HEK293T (cell line): ENCODE measurements around the gene ARHGAP29.

Experiments
- CTCF ChIA-PET: fragments of 350-600 bp; formaldehyde crosslinking; extraction: SDS; loops from one replicate; lab custom pipeline; 2021; ENCODE audit warnings: antibody characterized with exemption, inconsistent platforms; lab: Yijun Ruan, JAX
- POLR2A ChIA-PET: fragments of 350-600 bp; formaldehyde crosslinking; extraction: SDS; loops from one replicate; lab custom pipeline; 2020; ENCODE audit warnings: antibody characterized with exemption, inconsistent platforms; lab: Yijun Ruan, JAX
- DNase-seq: peaks from one replicate; pipeline ENCODE4 v3.0.0; 2012; ENCODE audit warnings: mixed read lengths; ENCODE audit errors: extremely low spot score
- ARNT ChIP-seq: fragments of 450-650 bp; IDR thresholded peaks from 2 replicates; pipeline ENCODE4 v1.6.1; 2017; ENCODE audit warnings: mild to moderate bottlenecking
- BHLHE40 ChIP-seq: fragments of 450-650 bp; IDR thresholded peaks from 2 replicates; pipeline ENCODE4 v1.6.1; 2016; ENCODE audit warnings: mild to moderate bottlenecking, moderate library complexity, borderline replicate concordance
- CTBP1 ChIP-seq: fragments of 450-650 bp; IDR thresholded peaks from 2 replicates; pipeline ENCODE4 v1.6.1; 2016; ENCODE audit warnings: borderline replicate concordance
- ELF4 ChIP-seq: fragments of 450-650 bp; IDR thresholded peaks from 2 replicates; pipeline ENCODE4 v1.6.1; 2017; ENCODE audit warnings: antibody characterized with exemption
- FOXA1 ChIP-seq: fragments of 450-650 bp; IDR thresholded peaks from 2 replicates; pipeline ENCODE4 v1.6.1; 2016; ENCODE audit warnings: mild to moderate bottlenecking
- FOXK2 ChIP-seq: fragments of 450-650 bp; IDR thresholded peaks from 2 replicates; pipeline ENCODE4 v1.6.1; 2016; ENCODE audit warnings: mild to moderate bottlenecking
- FOXM1 ChIP-seq: fragments of 450-650 bp; IDR thresholded peaks from 2 replicates; pipeline ENCODE4 v1.6.1; 2017; ENCODE audit warnings: mild to moderate bottlenecking, borderline replicate concordance
- HDGF ChIP-seq: fragments of 450-650 bp; IDR thresholded peaks from 2 replicates; pipeline ENCODE4 v1.6.1; 2017; ENCODE audit warnings: antibody characterized with exemption, borderline replicate concordance
- L3MBTL2 ChIP-seq: fragments of 450-650 bp; conservative IDR thresholded peaks from 2 replicates; pipeline ENCODE4 v1.6.1; 2016; ENCODE audit warnings: mild to moderate bottlenecking
- LEF1 ChIP-seq: fragments of 450-650 bp; IDR thresholded peaks from 2 replicates; pipeline ENCODE4 v1.6.1; 2017; ENCODE audit warnings: mild to moderate bottlenecking, borderline replicate concordance
- NFRKB ChIP-seq: fragments of 450-650 bp; IDR thresholded peaks from 2 replicates; pipeline ENCODE4 v1.6.1; 2016; ENCODE audit warnings: mild to moderate bottlenecking, moderate library complexity
- SP1 ChIP-seq: fragments of 450-650 bp; IDR thresholded peaks from 2 replicates; pipeline ENCODE4 v1.6.1; 2017
- SUZ12 ChIP-seq: fragments of 450-650 bp; IDR thresholded peaks from 2 replicates; pipeline ENCODE4 v1.6.1; 2016; ENCODE audit warnings: mild to moderate bottlenecking
- TARDBP ChIP-seq: fragments of 450-650 bp; IDR thresholded peaks from 2 replicates; pipeline ENCODE4 v1.6.1; 2016
- ZNF384 ChIP-seq: fragments of 450-650 bp; IDR thresholded peaks from 2 replicates; pipeline ENCODE4 v1.6.1; 2016
- TF ChIP-seq, protein P1 (sequence below): fragments of 450-650 bp; IDR thresholded peaks from 2 replicates; pipeline ENCODE4 v1.6.1; 2016

ARHGAP29 gene

DNA sequence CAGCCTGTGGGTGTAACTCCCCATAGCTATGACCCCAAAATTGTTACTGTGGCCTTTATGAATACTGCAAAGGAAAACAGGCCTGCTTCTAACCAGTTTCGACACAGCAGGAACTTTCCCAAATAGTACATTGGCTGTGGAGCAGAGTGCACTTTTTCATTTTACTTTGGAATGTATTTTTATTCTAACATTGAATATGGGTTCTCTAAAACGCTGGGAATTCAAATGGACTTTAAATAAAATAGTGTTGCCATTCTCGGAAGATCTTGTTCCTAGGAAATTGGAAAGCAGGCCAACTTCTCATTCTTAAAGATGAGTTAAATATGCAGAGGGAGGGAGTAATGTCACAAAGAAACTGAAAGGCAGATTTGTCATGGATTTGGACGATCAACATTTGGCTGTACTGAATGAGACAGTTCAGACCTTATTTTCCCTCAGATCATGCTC lies 39.6 kb upstream of the ARHGAP29 start:
- DNase-seq, result no peak
- CTCF ChIA-PET, result no interaction called here
- POLR2A ChIA-PET, result interaction anchor here (0.9 kb wide), 1 partner anchor 29 kb away, joined by 3 read pairs; no protein-coding TSS in a partner anchor
- TF ChIP-seq ARNT (no peak), NFRKB (no peak), FOXM1 (no peak), ELF4 (no peak), FOXA1 (no peak)

DNA sequence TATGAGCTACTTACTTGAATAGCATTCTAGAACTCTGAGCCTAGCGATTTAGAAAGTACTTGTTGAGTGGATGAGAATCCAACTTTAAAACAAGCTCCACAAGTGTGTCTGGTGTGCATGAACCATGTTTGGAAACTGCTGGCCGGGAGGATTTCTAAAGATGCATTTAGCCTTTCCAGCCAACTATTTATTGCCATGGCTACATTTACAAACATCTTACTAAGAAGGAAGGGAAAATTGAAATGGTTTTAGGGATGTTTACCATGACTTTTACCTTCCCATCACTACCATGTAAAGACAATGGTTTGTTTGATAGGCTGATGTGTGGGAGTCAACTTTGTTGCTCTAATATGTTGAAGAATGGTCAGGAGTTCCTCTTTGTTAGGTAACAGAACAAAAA lies 37.7 kb upstream of the ARHGAP29 start:
- CTCF ChIA-PET, result no interaction called here
- no peak for DNase-seq
- TF ChIP-seq, protein P1, sequence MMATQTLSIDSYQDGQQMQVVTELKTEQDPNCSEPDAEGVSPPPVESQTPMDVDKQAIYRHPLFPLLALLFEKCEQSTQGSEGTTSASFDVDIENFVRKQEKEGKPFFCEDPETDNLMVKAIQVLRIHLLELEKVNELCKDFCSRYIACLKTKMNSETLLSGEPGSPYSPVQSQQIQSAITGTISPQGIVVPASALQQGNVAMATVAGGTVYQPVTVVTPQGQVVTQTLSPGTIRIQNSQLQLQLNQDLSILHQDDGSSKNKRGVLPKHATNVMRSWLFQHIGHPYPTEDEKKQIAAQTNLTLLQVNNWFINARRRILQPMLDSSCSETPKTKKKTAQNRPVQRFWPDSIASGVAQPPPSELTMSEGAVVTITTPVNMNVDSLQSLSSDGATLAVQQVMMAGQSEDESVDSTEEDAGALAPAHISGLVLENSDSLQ, result no peak
- no peak for TF ChIP-seq TARDBP
- no peak for TF ChIP-seq ELF4
- TF ChIP-seq LEF1, result no peak
- no peak for TF ChIP-seq FOXA1
- no peak for TF ChIP-seq SP1
- TF ChIP-seq L3MBTL2, result no peak
- no peak for TF ChIP-seq HDGF
- no peak for TF ChIP-seq ZNF384
- no peak for TF ChIP-seq ARNT
- TF ChIP-seq NFRKB, result no peak
- no peak for TF ChIP-seq FOXM1
- TF ChIP-seq BHLHE40, result no peak
- TF ChIP-seq FOXK2, result no peak
- no peak for TF ChIP-seq CTBP1
- POLR2A ChIA-PET, result no interaction called here

DNA sequence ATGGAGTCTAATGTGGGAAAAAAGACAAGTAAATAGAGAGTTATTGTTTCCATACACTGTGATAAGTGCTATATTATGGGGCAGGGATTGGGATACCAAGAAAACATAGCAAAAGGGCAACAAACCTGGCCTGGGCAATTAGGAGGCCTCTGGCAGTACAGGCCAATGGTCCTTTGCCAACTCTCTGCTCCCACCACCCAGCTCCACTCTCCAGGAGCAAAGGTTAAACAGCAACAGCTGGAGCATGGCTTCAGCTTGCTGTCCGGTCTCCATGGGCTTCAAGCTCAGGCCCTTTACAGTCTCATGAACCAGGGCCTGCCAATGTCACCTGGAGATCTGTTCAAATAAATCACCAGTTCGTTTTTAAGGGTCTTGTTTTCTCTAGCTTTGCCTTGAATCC lies 37.2 kb upstream of the ARHGAP29 start:
- DNase-seq, result no peak
- ChIA-PET POLR2A (no interaction called here), CTCF (no interaction called here)
- TF ChIP-seq SP1 (no peak), LEF1 (no peak), ARNT (no peak), BHLHE40 (no peak), FOXM1 (no peak), TARDBP (no peak), SUZ12 (no peak), CTBP1 (no peak), ELF4 (no peak), L3MBTL2 (no peak), FOXK2 (no peak)
- TF ChIP-seq, protein P1, result no peak

DNA sequence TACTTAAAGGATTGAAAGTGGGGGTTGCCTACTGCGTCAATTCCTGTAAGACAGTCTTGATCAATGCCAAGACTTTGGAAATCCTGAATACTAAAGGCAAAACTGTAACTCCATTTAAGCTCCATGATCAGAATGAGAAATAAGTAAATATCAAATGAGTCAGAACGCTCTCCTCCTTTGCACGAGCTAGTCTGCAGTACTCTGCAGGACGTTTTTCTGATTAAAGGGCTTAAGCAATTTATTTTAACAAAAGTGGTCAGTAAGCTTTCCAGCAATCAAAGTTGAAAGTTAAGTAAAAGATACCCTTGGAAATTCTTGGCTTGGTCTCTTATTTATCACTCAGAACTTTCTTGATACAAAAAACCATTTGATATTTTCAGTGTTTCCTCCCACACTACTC lies 35.7 kb upstream of the ARHGAP29 start:
- DNase-seq, result no peak
- TF ChIP-seq ZNF384, result no peak
- no peak for TF ChIP-seq CTBP1
- no peak for TF ChIP-seq SUZ12
- no peak for TF ChIP-seq NFRKB
- no peak for TF ChIP-seq TARDBP
- no peak for TF ChIP-seq FOXK2
- no peak for TF ChIP-seq LEF1
- no peak for TF ChIP-seq BHLHE40
- no peak for TF ChIP-seq FOXA1
- TF ChIP-seq L3MBTL2, result no peak
- ChIA-PET CTCF (interaction anchor here (0.7 kb wide), 1 partner anchor 199 kb away, joined by 3 read pairs; no protein-coding TSS in a partner anchor), POLR2A (no interaction called here)

DNA sequence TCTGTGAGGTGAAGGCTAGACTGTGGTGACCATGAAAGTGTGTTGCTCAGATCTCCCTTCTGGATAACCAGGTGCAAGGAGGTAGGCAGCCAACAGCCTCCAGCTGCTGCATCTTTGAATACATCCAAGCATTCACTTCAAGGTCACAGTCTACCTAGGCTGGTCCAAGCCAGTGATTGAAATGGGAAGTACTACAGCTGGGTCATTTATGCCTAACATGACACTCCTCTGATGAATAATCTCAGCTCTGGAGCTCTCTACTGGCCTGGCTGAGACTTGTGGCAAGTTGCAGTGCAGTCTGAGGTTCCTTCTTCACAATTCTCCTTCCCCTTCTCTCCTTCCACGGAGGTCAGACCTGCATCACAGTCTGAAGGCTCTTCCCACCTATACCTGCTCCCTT lies 35.0 kb upstream of the ARHGAP29 start:
- no peak for TF ChIP-seq CTBP1
- no peak for TF ChIP-seq FOXA1
- no peak for TF ChIP-seq SP1
- no peak for TF ChIP-seq BHLHE40
- TF ChIP-seq ZNF384, result no peak
- no peak for TF ChIP-seq LEF1
- TF ChIP-seq, protein P1, result no peak
- TF ChIP-seq TARDBP, result no peak
- no peak for TF ChIP-seq HDGF
- no peak for TF ChIP-seq NFRKB
- TF ChIP-seq SUZ12, result no peak
- TF ChIP-seq FOXK2, result no peak
- no peak for TF ChIP-seq ARNT
- no peak for TF ChIP-seq FOXM1
- TF ChIP-seq L3MBTL2, result no peak
- TF ChIP-seq ELF4, result no peak
- ChIA-PET POLR2A (no interaction called here), CTCF (no interaction called here)
- DNase-seq, result no peak

DNA sequence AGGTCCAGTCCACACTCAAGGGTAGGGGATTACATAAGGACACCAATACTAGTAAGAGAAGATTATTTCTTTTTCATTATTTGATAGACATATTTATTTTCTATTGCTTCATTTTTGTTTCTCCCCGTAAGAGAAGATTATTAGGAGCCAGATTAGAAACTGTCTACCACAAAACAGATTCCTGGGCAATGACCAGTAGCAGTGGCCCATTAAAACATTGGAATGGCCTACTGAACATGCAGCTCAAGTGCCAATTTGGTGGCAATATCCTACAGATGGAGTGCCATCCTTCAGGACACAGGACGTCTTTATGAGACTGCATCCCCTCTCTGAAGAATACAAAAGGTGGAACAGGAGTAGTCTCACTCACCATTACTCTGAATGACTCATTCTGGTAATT lies 34.0 kb upstream of the ARHGAP29 start:
- ChIA-PET POLR2A (no interaction called here), CTCF (no interaction called here)
- no peak for DNase-seq
- no peak for TF ChIP-seq FOXM1
- TF ChIP-seq NFRKB, result no peak
- TF ChIP-seq, protein P1, result no peak
- TF ChIP-seq L3MBTL2, result no peak
- no peak for TF ChIP-seq ELF4
- no peak for TF ChIP-seq BHLHE40
- no peak for TF ChIP-seq TARDBP
- no peak for TF ChIP-seq FOXK2
- no peak for TF ChIP-seq HDGF
